ENCODE results near the gene MAGEA4.

Gene MAGEA4

GRCh38 chrX:151923648-151924047, 11.0 kb downstream of the MAGEA4 start:
- FAIRE-seq (no peak), DNase-seq (ENCODE audit: low spot score) (no peak)

GRCh38 chrX:151929126-151929525, 16.4 kb downstream of the MAGEA4 start:
- FAIRE-seq (no peak), DNase-seq (ENCODE audit: low spot score) (no peak)

- no peak for FAIRE-seq
These were observed 22.7 kb downstream of the MAGEA4 start for GRCh38 chrX:151935358-151935757.

GRCh38 chrX:151938172-151938571, 25.5 kb downstream of the MAGEA4 start:
- no peak for DNase-seq (ENCODE audit: low spot score)
- no peak for FAIRE-seq

More at GRCh38 chrX:151935358-151935757, 22.7 kb downstream of the MAGEA4 start:
- DNase-seq (ENCODE audit: low spot score): no peak

GRCh38 chrX:151954730-151955129, 42.0 kb downstream of the MAGEA4 start:
- DNase-seq (ENCODE audit: low spot score) (no peak), FAIRE-seq (no peak)

GRCh38 chrX:151958101-151958500, 45.4 kb downstream of the MAGEA4 start:
- DNase-seq (ENCODE audit: low spot score) (no peak), FAIRE-seq (no peak)

GRCh38 chrX:151962034-151962433, 49.3 kb downstream of the MAGEA4 start:
- DNase-seq (ENCODE audit: low spot score): no peak
- no peak for FAIRE-seq

- DNase-seq (ENCODE audit: low spot score): no peak
- FAIRE-seq: no peak
These were observed 53.5 kb downstream of the MAGEA4 start for GRCh38 chrX:151966236-151966635.

GRCh38 chrX:151970027-151970426, 57.3 kb downstream of the MAGEA4 start:
- DNase-seq (ENCODE audit: low spot score): no peak
- FAIRE-seq: no peak

- DNase-seq (ENCODE audit: low spot score): peak; percentile 79
- no peak for FAIRE-seq
These were observed 58.0 kb downstream of the MAGEA4 start for GRCh38 chrX:151970661-151971060.

GRCh38 chrX:151973060-151973661, 60.5 kb downstream of the MAGEA4 start:
- FAIRE-seq (no peak), DNase-seq (ENCODE audit: low spot score) (no peak)

- no peak for DNase-seq (ENCODE audit: low spot score)
- FAIRE-seq: no peak
These were observed 61.2 kb downstream of the MAGEA4 start for GRCh38 chrX:151973851-151974335.
